ENCODE data around the gene DDA1. TPM values are rescaled to one million over a fixed set of nuclear protein-coding genes. Genes with fewer than 3 reads are reported as not detected.

The DDA1 gene
- total and polyA plus RNA-seq, 9 of the 15 experiments (the other 6 are each of a cell fraction or from before 2014, with no cell fraction given), result 1.4 to 83.8 (median 33.8) TPM

DNA sequence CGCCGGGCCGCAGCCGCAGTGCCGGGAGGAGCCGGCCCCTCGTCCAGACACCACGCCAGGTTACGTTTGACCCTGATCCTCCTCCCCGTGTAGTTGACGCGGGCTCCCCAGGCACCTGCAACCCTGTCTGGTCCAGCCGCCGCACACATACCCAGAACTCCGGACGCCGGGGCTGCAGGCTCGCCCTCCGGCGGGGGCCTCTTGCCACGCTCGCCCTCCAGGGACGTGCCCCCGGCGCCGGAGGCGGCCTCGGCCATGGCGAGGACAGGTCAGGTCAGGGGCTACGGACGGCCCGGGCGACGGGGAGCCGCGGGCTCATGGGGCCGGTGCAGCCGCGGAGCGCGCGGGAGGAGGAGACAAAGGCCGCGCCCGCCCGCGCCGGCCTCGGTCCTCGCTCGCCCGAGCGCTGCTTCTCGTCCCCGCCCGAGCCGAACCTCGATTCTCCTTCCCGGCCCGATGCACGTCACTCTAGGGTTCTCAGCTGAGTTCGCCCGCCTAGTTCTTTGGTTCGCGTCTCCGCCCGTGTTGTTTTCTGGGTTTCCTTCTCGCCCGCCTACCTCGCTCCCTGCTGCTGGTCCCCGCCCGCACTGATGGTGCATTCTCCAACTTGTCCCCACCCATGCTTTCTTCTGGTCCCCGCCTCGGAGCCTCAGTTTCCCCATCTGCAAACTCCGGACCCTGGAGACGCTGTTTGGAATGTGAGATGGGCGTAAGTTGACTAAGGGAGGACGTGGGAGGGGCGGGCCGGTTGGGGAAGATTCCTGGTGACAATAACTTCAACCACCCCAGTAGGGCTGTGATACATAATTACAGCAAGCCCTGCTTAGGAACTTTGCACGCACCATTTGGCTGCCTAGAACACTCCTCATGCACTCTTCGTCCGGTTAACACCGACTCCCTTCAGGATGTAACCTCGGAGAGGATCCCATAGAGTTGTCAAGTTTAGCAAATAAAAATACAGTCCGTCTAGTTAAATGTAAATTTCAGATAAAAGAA is 25.3 kb downstream of the DDA1 start, which contains the start of gene ANO8 (continued):
- TF ChIP-seq, protein P1, sequence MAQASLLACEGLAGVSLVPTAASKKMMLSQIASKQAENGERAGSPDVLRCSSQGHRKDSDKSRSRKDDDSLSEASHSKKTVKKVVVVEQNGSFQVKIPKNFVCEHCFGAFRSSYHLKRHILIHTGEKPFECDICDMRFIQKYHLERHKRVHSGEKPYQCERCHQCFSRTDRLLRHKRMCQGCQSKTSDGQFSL (CRISPR knock-in tag; IDR thresholded peaks at IDR 0.05), result no peak
- TF ChIP-seq, protein P1 (tag; IDR thresholded peaks at IDR 0.05), result no peak
- TF ChIP-seq ZNF184 (CRISPR knock-in tag; IDR thresholded peaks at IDR 0.05), result no peak
- TF ChIP-seq BRF1 (IDR thresholded peaks at IDR 0.05; ENCODE audit: borderline replicate concordance, extremely low read depth, insufficient read length), result no peak
- TF ChIP-seq RBM15 (IDR thresholded peaks at IDR 0.05; ENCODE audit: insufficient read depth, low read length), result no peak
- TF ChIP-seq GTF2E2 (tag; IDR thresholded peaks at IDR 0.05), result no peak
- TF ChIP-seq SPI1 (IDR thresholded peaks at IDR 0.05; ENCODE audit: borderline replicate concordance, low read depth, low read length), result no peak
- TF ChIP-seq NCOA4 (IDR thresholded peaks at IDR 0.05; ENCODE audit: partially characterized antibody), result no peak
- TF ChIP-seq BHLHE40 (IDR thresholded peaks at IDR 0.05; ENCODE audit: low read length), result peak; percentile 69
- TF ChIP-seq, protein P2, sequence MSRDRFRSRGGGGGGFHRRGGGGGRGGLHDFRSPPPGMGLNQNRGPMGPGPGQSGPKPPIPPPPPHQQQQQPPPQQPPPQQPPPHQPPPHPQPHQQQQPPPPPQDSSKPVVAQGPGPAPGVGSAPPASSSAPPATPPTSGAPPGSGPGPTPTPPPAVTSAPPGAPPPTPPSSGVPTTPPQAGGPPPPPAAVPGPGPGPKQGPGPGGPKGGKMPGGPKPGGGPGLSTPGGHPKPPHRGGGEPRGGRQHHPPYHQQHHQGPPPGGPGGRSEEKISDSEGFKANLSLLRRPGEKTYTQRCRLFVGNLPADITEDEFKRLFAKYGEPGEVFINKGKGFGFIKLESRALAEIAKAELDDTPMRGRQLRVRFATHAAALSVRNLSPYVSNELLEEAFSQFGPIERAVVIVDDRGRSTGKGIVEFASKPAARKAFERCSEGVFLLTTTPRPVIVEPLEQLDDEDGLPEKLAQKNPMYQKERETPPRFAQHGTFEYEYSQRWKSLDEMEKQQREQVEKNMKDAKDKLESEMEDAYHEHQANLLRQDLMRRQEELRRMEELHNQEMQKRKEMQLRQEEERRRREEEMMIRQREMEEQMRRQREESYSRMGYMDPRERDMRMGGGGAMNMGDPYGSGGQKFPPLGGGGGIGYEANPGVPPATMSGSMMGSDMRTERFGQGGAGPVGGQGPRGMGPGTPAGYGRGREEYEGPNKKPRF (IDR thresholded peaks at IDR 0.05; ENCODE audit: low read depth, low read length), result no peak
- peak; percentile 56 for TF ChIP-seq HNRNPK (IDR thresholded peaks at IDR 0.05; ENCODE audit: low read depth, low read length, poor library complexity, severe bottlenecking)
- TF ChIP-seq, protein P3, sequence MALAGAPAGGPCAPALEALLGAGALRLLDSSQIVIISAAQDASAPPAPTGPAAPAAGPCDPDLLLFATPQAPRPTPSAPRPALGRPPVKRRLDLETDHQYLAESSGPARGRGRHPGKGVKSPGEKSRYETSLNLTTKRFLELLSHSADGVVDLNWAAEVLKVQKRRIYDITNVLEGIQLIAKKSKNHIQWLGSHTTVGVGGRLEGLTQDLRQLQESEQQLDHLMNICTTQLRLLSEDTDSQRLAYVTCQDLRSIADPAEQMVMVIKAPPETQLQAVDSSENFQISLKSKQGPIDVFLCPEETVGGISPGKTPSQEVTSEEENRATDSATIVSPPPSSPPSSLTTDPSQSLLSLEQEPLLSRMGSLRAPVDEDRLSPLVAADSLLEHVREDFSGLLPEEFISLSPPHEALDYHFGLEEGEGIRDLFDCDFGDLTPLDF (CRISPR knock-in tag; IDR thresholded peaks at IDR 0.05), result peak; percentile 43; the same call in 1 of the 2 replicates
- TF ChIP-seq EWSR1 (IDR thresholded peaks at IDR 0.05; ENCODE audit: borderline replicate concordance, low read depth, partially characterized antibody), result no peak
- no peak for TF ChIP-seq POU5F1 (IDR thresholded peaks at IDR 0.05; ENCODE audit: borderline replicate concordance, low read depth, low read length, partially characterized antibody)
- TF ChIP-seq MAFK (IDR thresholded peaks at IDR 0.05; ENCODE audit: low read length), result no peak
- TF ChIP-seq ZFP1 (CRISPR knock-in tag; IDR thresholded peaks at IDR 0.05), result no peak
- 0 out of 2 replicates have a peak, but pooled peaks have one; percentile 36 for TF ChIP-seq FOXK1 (CRISPR knock-in tag; IDR thresholded peaks at IDR 0.05; ENCODE audit: borderline replicate concordance)
- peak; percentile 98 for TF ChIP-seq CREM (IDR thresholded peaks at IDR 0.05; ENCODE audit: low read depth)
- no peak for TF ChIP-seq SMARCA5 (IDR thresholded peaks at IDR 0.05)
- TF ChIP-seq, protein P4, sequence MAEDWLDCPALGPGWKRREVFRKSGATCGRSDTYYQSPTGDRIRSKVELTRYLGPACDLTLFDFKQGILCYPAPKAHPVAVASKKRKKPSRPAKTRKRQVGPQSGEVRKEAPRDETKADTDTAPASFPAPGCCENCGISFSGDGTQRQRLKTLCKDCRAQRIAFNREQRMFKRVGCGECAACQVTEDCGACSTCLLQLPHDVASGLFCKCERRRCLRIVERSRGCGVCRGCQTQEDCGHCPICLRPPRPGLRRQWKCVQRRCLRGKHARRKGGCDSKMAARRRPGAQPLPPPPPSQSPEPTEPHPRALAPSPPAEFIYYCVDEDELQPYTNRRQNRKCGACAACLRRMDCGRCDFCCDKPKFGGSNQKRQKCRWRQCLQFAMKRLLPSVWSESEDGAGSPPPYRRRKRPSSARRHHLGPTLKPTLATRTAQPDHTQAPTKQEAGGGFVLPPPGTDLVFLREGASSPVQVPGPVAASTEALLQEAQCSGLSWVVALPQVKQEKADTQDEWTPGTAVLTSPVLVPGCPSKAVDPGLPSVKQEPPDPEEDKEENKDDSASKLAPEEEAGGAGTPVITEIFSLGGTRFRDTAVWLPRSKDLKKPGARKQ (CRISPR knock-in tag; IDR thresholded peaks at IDR 0.05), result no peak

Measured in K562 (cell line).